Left cardiac atrium (tissue), 4 donors: ENCODE results near the gene KRTAP9-4. TPM values are rescaled to one million over a fixed set of nuclear protein-coding genes. Genes with fewer than 3 reads are reported as not detected.
"Not testable (repeated sequence)": the region's sequence is repeated elsewhere in the genome, so short reads cannot be mapped to it uniquely, and the experiment has no call there.

Experiments used
- ATAC-seq, 2 donors: fragments of 200-7000 bp; cut with Tn5 transposase; one replicate each; pipeline ENCODE4 v1.9.1; 2020; ENCODE audit warnings: mild to moderate bottlenecking in 2 of 2, moderate library complexity in 2 of 2
- DNase-seq: peaks from one replicate; pipeline ENCODE4 v3.0.0-alpha.2; 2020
- intact Hi-C, 2 donors: fragments of 100-400 bp; cut with DNase I; formaldehyde crosslinking; loops; one replicate each; pipeline versions ENCODE4 v1.14.1 to v1.15.1; 2022 to 2023
- long read RNA-seq: library from polyadenylated mRNA; unstranded; transcript quantifications from one replicate; pipeline ENCODE4 v2.0.0, GENCODE V29; 2021
- total RNA-seq, 2 donors: library from RNA; stranded (reverse); fragmentation: NEBNext Ultra II Directional; extraction: Animal tissue kit (Norgen Biotek cat#: 25700); gene quantifications; one replicate each; pipeline ENCODE4 v1.2.1, GENCODE V29; 2021
- donor health status: DM: no; HTN: yes; CAD: no.
- donor health status: DM: no; HTN: yes; CAD: no; lungs with severe emphysema.
- donor health status: DM: yes; HTN: yes; CAD: no.
- donor health status: Dilated cardiomyopathy.

KRTAP9-4 gene
- total RNA-seq: not detected
- long read RNA-seq: 0 reads

- intact Hi-C loops, ATAC-seq: not testable (repeated sequence)
These were observed at the start of gene KRTAP9-4 for GRCh38 chr17:41249637-41250240. TSS of gene KRTAP9-4 (plus strand) at chr17:41249687. CDS start at chr17:41249721, 34 bp downstream.

GRCh38 chr17:41211845-41212466 lies 37.5 kb upstream of the KRTAP9-4 start:
- ATAC-seq: no peak
- no peak for DNase-seq
- intact Hi-C loops: no loop called here

More at GRCh38 chr17:41249637-41250240, at the start of gene KRTAP9-4:
- DNase-seq: not testable (repeated sequence)

GRCh38 chr17:41212524-41213169 lies 36.8 kb upstream of the KRTAP9-4 start:
- intact Hi-C loops: no loop called here
- DNase-seq (no peak), ATAC-seq (no peak)

GRCh38 chr17:41215681-41216080 lies 33.8 kb upstream of the KRTAP9-4 start:
- DNase-seq (no peak), ATAC-seq (no peak)
- intact Hi-C loops: no loop called here

- ATAC-seq (no peak), DNase-seq (no peak)
- intact Hi-C loops: no loop called here
These were observed 25.7 kb upstream of the KRTAP9-4 start for GRCh38 chr17:41223821-41224220.

- no peak for ATAC-seq
- intact Hi-C loops: no loop called here
- DNase-seq: no peak
These were observed 23.4 kb upstream of the KRTAP9-4 start for GRCh38 chr17:41226051-41226450.

GRCh38 chr17:41226598-41227095 lies 22.8 kb upstream of the KRTAP9-4 start, which contains the start of gene KRTAP9-2:
TSS of gene KRTAP9-2 (plus strand) at chr17:41226648. CDS start at chr17:41226655, 7 bp downstream.
- ATAC-seq, intact Hi-C loops, DNase-seq: not testable (repeated sequence)

GRCh38 chr17:41230094-41230493 lies 19.4 kb upstream of the KRTAP9-4 start:
- intact Hi-C loops: no loop called here
- ATAC-seq (no peak), DNase-seq (no peak)

GRCh38 chr17:41231731-41232130 lies 17.8 kb upstream of the KRTAP9-4 start:
- ATAC-seq (no peak), DNase-seq (no peak)
- intact Hi-C loops: no loop called here

- DNase-seq, ATAC-seq, intact Hi-C loops: not testable (repeated sequence)
These were observed 16.9 kb upstream of the KRTAP9-4 start, which contains the start of gene KRTAP9-3 for GRCh38 chr17:41232399-41233105. TSS of gene KRTAP9-3 (plus strand) at chr17:41232449. CDS start at chr17:41232502, 53 bp downstream.

GRCh38 chr17:41237116-41237515 lies 12.4 kb upstream of the KRTAP9-4 start:
- intact Hi-C loops, ATAC-seq, DNase-seq: not testable (repeated sequence)

GRCh38 chr17:41237949-41238437 lies 11.5 kb upstream of the KRTAP9-4 start, which contains the start of gene KRTAP9-8:
TSS of gene KRTAP9-8 (plus strand) at chr17:41237999. CDS start at chr17:41238052, 53 bp downstream.
- DNase-seq, ATAC-seq, intact Hi-C loops: not testable (repeated sequence)

- ATAC-seq, intact Hi-C loops, DNase-seq: not testable (repeated sequence)
These were observed 2.3 kb upstream of the KRTAP9-4 start for GRCh38 chr17:41246995-41247787.

- intact Hi-C loops: no loop called here
- DNase-seq (no peak), ATAC-seq (no peak)
These were observed 1.8 kb downstream of the KRTAP9-4 start for GRCh38 chr17:41251261-41251660.

- no peak for ATAC-seq
- intact Hi-C loops: no loop called here
- DNase-seq: no peak
These were observed 5.4 kb downstream of the KRTAP9-4 start for GRCh38 chr17:41254861-41255260.

GRCh38 chr17:41255381-41256290 lies 6.1 kb downstream of the KRTAP9-4 start, which contains the start of gene KRTAP9-9:
TSS of gene KRTAP9-9 (plus strand) at chr17:41255384.
- intact Hi-C loops, ATAC-seq, DNase-seq: not testable (repeated sequence)

- intact Hi-C loops: no loop called here
- ATAC-seq: no peak
- DNase-seq: no peak
These were observed 6.8 kb downstream of the KRTAP9-4 start for GRCh38 chr17:41256291-41256685.
